Stimulated activated CD4-positive, alpha-beta T cell treated with anti-CD3 and anti-CD28 coated beads, Interleukin-12 subunit alpha, Interleukin-12 subunit beta, amount 100 ng/mL, for 48 hours (primary cell): Measurements from ENCODE around the gene HJURP.

Experiments used
- DNase-seq, 3 donors: peaks; one replicate each; pipeline ENCODE4 v3.0.0-alpha.2; 2020; ENCODE audit warnings: low read depth in 2 of 3, low spot score in 1 of 3

HJURP gene

GRCh38 chr2:233795735-233796171 is 58.6 kb downstream of the HJURP start:
- DNase-seq: no peak

- no peak for DNase-seq
Measured at GRCh38 chr2:233794128-233794658, 60.1 kb downstream of the HJURP start.

- no peak for DNase-seq
Measured at GRCh38 chr2:233793465-233794127, 60.7 kb downstream of the HJURP start.

- DNase-seq: no peak
Measured at GRCh38 chr2:233792720-233793119, 61.6 kb downstream of the HJURP start.

- no peak for DNase-seq
Measured at GRCh38 chr2:233791883-233792329, 62.4 kb downstream of the HJURP start.

GRCh38 chr2:233791151-233791882 is 63.0 kb downstream of the HJURP start:
- no peak for DNase-seq

GRCh38 chr2:233789554-233789953 is 64.8 kb downstream of the HJURP start:
- no peak for DNase-seq
